ENCODE results near the gene ATG9A. TPM values are rescaled to one million over a fixed set of nuclear protein-coding genes. Genes with fewer than 3 reads are reported as not detected.

The ATG9A gene
- polyA plus RNA-seq, 3 donors, result 11.4 to 32.1 (median 21.2) TPM

DNA sequence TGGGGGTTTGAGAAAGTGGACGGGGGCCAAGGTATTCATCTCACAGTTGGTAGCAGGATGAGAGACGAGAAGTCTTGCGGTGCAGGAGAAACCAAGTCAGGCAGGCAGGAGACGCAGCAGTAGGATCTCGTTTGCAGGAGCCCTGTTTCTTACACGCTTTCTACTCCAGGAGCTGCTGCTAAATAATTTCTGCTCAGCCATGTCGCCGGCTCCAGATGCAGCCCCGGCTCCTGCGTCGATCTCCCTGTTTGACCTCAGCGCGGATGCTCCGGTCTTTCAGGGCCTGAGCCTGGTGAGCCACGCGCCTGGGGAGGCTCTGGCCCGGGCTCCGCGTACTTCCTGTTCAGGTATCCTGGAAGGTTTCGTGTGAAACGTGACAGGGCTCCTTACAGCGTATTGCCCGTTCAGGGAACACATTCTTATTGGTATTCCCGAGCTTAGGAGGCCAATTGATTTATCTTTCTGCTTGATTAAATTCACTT, 664 bp upstream of the ATG9A start:
- 0 to 1% (median 0%) methylated on average over 24 of the region's 24 CpGs for WGBS, 3 donors
- H3K27ac ChIP-seq (ENCODE audit: low read depth, low read length), result no peak overlapping the region

DNA sequence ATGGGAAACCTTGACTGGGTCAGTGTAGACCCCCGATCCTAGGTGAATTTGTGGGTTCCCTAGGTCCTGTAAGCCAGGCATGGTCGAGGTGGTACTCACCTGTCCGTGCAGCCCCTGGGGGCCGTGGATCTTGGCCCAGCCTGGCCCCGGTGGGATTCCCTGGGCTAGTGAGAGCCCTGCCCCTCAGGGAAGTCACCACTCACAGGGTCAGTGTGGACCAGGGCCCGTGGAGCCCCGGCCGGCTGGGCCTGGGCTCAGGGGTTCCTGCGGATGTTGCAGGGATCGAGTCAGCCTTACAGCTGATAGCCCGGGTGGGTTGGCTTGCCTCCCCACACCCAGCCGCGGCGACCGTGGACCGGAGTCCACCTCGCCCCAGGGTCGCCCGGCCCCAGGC, 528 bp downstream of the ATG9A start:
- WGBS, 3 donors, result 1 to 2% (median 1%) methylated on average over 15 to 19 of the region's 19 CpGs
- no peak overlapping the region for H3K27ac ChIP-seq (ENCODE audit: low read depth, low read length)

DNA sequence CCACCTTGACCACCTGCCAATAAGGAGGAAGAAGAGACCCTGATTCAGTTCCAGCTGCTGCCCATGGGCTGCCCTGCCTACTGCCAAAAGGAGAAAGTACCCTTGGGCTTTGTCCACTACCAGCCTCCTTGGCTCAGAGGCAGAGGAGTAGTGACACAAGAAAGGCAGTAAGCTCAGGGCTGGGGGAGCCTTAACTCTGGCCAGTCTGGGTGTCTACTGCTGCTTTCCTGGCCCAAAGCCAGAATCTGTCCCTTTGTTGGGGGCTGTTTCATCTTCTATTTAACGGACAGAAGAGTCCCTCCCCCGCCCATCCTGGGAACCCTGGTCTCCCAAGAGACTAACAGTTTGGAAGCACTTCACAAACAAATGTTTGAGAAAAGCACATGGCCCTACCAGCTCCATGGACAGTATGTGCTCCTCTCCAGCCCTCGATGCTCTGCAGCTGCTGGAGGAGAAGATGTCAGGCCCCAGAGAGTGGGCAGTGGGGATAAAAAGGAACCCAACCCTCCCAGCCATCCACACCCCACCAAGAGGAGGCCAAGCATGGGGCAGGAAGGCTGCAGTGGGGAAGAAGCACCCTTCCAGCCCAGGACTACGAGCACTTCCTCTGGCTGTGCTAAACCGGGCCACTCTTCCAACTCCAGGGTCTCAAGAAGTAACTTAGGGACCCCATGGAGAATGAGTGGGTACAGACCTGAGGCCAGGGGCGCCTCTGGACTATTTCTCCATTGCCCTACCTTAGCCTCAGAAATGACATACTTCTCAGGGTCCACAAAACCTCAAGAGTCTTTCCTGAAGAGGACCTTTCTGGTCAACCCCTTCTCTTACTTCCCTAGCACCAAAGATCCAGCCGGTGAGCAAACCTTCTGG, 1.2 kb downstream of the ATG9A start:
- no peak overlapping the region for H3K27ac ChIP-seq (ENCODE audit: low read depth, low read length)
- 37 to 51% (median 37%) methylated on average over 7 of the region's 7 CpGs for WGBS, 3 donors

DNA sequence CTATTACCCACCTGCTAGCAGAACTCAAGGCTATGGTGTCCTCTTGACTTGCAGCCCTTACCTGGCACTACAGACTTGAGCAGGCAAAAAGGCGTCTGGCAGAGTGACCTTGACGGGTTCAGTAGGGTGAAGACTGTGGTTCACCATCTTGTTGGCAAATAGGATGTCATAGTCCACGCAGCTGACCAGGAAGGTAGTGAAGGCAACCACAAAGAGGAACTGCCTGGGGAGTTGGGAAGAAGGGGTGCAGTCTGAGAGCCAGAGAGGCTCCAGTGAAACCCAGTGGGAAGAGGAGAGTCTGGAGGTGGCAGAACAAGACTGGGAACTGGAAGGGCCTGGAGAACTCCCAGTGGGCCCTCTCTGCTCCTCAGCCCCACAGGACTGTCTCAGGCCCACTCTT, 4.1 kb downstream of the ATG9A start:
- WGBS, 3 donors, result 51 to 89% (median 69%) methylated on average over 3 of the region's 3 CpGs
- H3K27ac ChIP-seq (ENCODE audit: low read depth, low read length), result no peak overlapping the region

DNA sequence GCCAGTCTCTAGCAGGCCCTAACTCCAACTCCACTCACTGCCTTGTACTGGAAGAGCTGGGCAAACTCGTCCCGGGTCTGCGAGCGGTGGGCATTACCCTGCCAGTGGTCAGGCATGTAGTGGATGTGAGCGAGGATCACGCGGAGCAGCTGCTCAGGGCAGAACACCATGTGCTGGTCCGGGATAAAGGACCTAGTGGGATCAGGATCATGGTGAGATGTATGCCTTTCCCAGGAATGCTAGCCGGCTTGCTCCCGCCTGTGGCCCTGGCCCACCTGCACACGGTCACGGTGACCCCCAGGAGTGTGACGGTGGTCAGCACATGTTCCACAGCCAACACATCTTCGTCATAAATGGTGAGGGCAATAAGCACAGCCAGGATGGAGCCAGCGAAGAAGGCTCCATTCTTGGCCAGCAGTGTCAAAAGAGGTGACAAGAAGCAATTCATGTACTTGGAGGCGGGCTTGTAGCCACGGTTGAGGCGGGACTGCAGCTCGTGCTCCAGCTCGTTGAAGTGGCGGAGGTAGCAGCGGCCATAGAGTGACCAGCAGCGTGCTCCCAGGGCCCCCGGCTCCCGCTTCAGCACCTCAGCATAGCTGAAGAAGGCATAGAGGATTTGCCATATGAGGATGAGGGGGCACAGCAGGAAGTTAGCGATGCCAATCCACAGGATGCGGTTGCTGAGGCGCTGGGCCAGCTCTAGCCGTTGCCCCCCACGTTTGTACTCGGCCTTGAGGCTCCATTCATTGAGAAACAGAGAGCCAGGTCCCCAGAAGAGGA, 5.4 kb downstream of the ATG9A start:
- H3K27ac ChIP-seq (ENCODE audit: low read depth, low read length), result no peak overlapping the region
- WGBS, 3 donors, result 92 to 93% (median 92%) methylated on average over 31 of the region's 31 CpGs

DNA sequence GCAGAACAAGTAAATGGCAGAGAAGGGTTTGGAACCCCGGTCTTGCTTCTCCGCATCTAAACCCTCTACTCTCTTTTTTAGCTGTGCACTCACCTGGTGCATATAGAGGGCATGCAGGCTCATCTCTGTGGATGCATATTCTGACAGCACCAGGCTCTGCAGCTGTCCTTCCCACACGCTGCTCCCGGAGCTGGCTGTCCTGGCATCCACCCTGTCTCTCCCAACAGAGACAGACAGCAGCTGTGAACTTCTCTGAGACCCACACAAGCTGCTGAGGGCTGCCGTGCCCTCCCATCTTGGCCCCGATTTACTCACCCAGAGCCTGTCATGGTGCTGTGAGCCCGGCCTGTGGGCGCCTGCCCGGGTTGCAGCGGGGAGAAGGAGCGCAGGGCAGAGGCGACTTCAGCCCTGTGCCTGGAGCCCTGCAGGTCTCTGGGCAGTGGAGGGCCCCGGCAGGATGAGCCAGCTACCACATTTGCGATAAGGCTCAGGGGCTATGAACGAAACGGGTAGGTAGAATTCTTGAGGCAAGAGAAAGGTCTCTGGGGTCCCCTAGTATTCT, 7.4 kb downstream of the ATG9A start:
- H3K27ac ChIP-seq (ENCODE audit: low read depth, low read length), result no peak overlapping the region
- 94 to 96% (median 95%) methylated on average over 16 of the region's 16 CpGs for WGBS, 3 donors

DNA sequence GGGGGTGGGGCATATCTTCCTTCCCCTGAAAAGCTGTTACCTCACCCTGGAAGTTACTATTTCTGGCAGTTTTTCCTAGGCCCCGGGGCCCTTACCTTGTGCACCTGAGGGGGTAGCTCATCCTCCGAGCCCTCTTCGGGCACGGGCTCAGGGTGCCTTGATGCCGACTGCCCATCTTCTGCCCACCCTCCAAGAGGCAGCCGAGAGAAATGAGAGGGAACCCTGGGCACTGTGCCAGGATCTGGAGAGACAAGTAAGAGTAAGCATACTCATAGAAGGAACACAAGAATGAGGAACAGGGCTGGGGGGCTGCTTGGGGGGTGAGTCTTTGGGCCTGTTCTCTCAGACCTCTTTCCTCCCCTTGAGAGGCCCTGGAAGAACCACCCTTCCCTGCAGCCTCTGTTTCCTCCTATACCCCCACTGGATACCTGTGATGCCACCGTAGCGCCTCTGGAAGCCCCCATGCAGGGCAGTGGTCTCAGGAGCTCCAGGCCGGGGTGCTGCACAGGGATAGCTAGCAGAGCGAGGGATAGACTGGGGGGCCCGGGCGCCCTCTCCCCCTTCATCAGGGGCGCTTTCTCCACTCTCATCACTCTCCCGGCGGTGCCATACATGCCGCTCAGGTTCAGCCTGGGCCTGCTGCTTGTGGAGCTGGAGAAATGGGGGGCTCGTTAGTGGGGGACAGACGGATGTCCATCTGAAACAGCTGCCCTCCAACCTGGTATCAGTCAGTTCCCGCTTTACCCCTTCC, 8.6 kb downstream of the ATG9A start:
- no peak overlapping the region for H3K27ac ChIP-seq (ENCODE audit: low read depth, low read length)
- 89 to 92% (median 90%) methylated on average over 19 of the region's 19 CpGs for WGBS, 3 donors

DNA sequence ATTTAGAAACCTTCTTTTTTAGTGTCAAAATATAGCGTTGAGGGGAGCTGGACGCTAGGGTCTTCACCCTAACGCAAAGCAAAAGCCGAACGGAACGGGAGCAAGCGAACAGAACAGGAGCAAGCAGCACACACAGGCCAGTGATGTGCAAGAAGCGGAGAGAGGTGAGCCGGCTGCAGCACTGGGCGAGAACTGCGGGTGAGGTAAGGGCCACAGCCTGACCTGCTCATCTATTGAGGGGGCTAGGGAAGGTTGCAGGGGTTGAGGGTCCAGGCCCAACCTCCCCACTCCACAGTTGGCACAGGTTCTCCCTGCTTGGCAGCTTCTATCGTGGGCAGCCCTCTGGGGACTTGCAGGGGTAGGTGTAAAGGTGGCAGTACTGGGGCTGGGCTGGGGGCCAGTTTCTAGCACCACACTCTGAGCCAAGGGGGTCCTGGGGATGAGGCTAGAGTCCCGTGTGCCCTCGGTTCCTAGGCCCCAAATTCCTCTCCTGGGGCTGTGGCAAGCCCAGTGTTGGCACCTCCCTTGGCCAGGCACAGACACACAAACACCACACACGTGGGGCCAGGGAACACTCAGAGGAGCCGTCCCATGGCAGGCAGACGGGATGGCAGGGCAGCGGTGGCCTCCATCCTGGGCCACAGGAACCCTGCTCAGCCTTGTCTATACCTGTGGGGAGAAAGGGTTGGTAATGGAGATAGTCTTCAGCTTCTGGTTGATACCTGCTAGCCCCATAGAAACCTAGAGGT, 9.5 kb downstream of the ATG9A start:
- WGBS, 3 donors, result 89 to 91% (median 89%) methylated on average over 18 of the region's 18 CpGs
- no peak overlapping the region for H3K27ac ChIP-seq (ENCODE audit: low read depth, low read length)

DNA sequence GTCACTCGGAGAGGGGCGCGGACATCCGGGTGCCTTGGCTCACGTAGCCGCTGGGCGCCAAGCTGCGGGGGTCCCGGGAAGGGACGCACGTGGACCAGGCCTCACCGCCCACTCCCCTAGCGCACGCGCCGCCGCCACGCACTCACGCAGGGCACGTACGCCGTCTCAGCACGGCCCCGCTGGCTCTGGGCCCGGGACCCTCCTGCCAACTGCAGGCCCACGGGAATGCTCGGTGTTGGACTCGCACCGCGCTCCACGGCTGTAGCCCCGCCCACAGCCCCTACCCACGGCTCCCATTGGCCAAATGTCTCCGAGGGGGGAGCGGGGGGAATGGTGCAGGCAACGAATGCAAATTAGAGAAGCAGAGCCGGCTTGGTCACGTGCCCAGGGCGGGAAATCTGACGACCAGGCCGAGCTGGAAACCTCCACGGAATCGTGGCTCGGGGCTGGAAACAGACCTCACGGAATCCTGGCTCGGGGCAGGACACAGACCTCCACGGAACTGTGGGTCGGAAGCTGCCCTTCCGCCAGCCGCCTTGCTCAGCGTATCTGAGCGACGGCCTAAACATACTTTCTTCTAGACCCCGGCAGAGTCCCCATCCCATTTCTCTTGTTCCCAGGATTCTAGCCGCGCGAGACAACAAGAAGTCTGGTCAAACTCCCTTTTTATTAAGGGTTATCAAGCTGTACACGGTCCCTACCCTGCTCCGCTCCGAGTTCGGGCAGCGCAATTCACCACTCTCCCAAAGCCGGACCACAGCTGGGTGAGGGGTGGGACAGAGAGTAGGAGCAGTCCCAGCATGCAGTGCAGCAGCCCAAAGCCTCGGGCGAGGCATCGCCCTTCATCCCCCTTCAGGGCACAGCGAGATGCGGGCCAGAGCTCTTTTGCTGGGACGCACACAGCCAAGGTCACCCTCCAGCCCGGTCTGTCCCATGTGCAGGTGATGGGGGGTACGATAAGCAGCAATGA, 10.4 kb downstream of the ATG9A start, which contains the start of gene ABCB6:
ABCB6 (minus strand) TSS at position 227 of the 970 bp plus-strand sequence. CDS start 285 bp downstream, outside the sequence.
- 8% methylated on average over 62 to 71 of the region's 71 CpGs for WGBS, 3 donors
- H3K27ac ChIP-seq (ENCODE audit: low read depth, low read length), result peak within 1 kb of the TSS; percentile 75

DNA sequence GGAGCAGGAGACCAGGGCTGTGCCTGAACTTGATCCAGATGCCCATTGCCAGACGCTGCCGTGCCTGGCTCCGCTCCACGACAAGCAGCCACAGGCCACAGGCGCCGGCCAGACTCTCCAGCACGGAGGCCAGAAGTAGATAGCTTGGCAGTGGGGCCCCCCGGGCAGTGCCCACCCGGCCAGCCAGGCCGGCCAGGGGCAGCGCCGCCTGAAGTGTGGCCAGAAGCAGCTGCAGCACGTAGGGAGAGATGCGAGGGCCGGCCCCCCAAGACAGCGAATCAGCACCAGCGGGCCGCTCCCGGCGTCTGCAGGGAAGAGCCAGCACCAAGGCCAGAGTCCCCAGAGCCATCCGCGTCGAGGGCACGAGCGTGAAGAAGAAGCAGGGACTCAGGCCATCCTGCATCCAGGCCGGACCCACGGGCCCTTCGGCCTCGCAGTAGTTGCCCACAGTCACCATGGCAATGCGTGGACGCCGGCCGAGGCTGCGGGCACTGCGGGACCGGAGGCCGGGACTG, 11.2 kb downstream of the ATG9A start:
- peak overlapping the region; percentile 75 for H3K27ac ChIP-seq (ENCODE audit: low read depth, low read length)
- WGBS, 3 donors, result 0 to 1% (median 1%) methylated on average over 29 to 37 of the region's 37 CpGs

DNA sequence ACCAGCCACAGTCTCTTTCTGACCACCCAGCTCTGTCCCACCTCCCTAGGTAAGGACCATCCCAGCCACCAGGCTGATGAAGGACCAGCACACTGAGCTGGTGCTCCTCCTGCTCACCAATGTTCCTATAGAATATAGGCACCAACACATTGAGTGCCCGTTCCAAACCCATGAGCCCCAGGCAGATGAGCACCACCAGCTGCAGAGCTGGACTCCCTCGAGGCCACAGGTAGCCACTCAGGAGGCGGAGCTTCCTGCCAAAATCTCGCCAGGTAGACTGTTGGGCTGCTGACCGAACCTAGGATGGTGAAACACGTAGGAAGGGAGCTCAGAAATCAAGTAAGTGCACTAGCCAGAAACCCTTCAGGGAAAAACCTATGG, 12.9 kb downstream of the ATG9A start:
- H3K27ac ChIP-seq (ENCODE audit: low read depth, low read length), result no peak overlapping the region

DNA sequence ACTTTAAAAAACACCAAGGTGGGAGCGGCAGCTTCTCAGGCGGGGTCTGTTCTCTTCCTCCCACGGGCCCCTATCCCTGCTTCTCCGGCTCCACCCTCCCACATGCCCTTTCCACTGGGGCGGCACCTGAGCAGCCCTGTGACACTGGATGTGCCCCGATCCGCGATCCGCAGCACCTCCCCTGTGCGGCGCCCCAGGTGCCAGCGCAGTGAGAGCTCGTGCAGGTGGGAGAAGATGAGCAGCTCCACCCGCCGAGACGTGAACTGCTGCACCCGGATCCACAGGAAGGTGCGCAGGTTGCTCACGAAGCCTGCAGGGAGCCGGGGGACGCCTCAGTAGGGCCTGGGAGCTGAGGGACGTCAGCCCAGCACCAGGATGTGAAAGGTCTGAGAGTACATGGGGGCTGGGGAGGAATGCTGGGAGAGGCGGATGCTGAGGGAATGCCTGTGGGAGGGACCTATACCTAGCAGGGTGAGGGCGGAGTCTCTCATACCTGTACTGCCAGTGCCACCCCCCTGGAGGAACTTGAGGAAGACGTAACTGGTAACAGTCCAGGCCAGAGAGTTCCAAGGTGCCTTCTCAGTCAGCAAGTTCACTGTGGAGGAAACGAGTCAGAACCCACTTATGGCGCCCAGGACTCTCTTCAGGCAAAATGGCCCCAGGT, 13.4 kb downstream of the ATG9A start:
- H3K27ac ChIP-seq (ENCODE audit: low read depth, low read length), result no peak overlapping the region
- WGBS, 3 donors, result 91 to 93% (median 93%) methylated on average over 27 of the region's 27 CpGs

More for the DNA sequence above, 12.9 kb downstream of the ATG9A start:
- 85 to 91% (median 90%) methylated on average over 6 of the region's 6 CpGs for WGBS, 3 donors

DNA sequence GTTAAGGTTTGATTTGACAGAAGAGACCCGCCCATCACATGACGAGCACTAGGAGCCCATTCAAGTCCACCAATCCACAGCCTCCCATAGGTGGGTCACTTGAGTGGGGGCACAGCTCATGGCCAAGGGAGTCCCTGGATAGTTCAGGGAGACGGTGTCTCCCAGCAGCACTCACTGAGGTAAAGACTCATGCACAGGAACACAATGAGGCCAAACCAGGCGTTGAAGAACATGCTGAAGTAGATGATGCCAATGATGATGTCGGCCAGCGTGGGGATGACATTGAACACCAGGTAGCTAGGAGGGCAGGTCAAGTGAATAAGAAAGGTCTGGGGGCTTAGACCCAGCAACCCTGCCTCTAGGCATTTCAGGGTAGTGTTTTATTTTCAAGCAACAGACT, 14.7 kb downstream of the ATG9A start:
- H3K27ac ChIP-seq (ENCODE audit: low read depth, low read length), result no peak overlapping the region
- 92 to 94% (median 94%) methylated on average over 6 of the region's 6 CpGs for WGBS, 3 donors

DNA sequence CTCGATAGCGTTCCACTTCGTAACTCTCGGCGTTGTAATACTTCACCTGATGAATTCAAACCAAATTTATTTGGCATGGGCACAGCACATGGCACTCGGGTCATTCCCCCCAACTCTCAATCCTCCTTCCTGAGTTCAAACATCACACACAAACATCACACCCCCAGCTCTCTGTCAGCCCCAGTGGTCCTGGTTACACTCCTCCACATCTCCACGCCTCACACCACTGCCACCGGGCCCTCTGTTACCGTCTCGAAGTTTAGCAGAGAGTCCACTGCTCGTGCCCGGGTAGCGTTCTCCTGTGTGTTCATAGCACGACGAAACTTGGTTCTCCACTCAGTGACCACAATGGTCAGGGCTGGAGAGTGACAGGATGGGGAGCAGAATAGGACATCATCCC, 15.3 kb downstream of the ATG9A start:
- WGBS, 3 donors, result 94 to 98% (median 95%) methylated on average over 15 of the region's 15 CpGs
- H3K27ac ChIP-seq (ENCODE audit: low read depth, low read length), result no peak overlapping the region

DNA sequence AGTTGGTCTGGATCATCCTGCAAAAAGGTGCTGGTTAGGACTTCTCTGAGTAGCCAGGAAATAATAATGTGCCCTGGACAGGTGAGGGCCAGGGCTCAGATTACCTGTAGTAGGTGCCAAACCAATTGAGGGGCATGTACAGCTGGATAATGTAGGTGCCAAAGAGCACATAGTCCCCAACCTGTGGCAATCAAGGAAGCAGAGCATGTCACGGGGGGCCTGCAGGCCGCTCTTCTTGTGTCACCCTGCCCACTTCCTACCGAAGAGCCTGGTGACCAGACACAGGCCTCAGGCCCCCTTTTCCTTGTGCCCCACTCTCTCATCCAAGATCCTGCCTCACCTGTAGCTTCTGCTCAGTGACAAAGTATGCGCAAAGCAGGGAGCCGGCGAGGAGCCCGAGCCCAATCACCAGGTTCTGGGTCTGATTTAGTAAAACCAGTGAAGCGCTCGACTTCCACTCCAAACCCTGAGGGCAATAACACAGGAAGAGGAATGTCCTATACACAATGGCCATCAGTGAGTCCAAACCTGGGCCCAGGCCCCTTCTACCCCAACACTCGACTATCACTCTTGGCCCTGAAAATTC, 15.9 kb downstream of the ATG9A start:
- H3K27ac ChIP-seq (ENCODE audit: low read depth, low read length), result no peak overlapping the region
- 86 to 90% (median 88%) methylated on average over 10 of the region's 10 CpGs for WGBS, 3 donors

DNA sequence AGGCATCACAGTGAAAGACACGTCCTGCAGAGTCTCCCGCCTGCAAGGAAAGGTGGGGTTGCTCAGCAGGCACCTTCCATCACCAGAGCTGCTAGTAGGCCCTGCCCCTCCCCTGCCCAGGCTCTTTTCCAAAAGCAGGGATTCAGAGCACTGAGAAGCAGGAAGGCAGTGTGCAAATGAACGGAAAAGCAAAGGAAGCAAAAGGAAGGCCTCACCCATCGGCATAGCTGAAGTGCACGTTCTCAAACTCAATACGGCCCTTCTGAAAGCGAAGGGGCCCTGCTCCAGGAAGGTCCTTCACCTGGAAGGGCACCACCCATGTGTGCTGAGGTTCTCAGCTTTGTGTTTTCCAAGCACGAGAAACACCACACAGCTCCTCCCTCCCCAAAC, 16.4 kb downstream of the ATG9A start:
- 83 to 91% (median 87%) methylated on average over 8 of the region's 8 CpGs for WGBS, 3 donors
- H3K27ac ChIP-seq (ENCODE audit: low read depth, low read length), result no peak overlapping the region
